ENCODE measurements around the gene FILIP1L. TPM values are rescaled to one million over a fixed set of nuclear protein-coding genes. Genes with fewer than 3 reads are reported as not detected.

FILIP1L gene
- total RNA-seq, 1 donor from 2014 or later, result 33.4 TPM

GRCh38 chr3:99925584-99926230 lies 188.6 kb downstream of the FILIP1L start:
- DNase-seq (ENCODE audit: low read depth), result no peak
- no peak overlapping the region for H3K4me3 ChIP-seq (ENCODE audit: low read depth, low read length)
- no peak for TF ChIP-seq CTCF (conservative IDR thresholded peaks at IDR 0.05; ENCODE audit: low read depth, low read length)

GRCh38 chr3:99923873-99924272 lies 190.4 kb downstream of the FILIP1L start:
- no peak overlapping the region for H3K4me3 ChIP-seq (ENCODE audit: low read depth, low read length)
- no peak for TF ChIP-seq CTCF (conservative IDR thresholded peaks at IDR 0.05; ENCODE audit: low read depth, low read length)
- DNase-seq (ENCODE audit: low read depth), result no peak

GRCh38 chr3:99921986-99922385 lies 192.3 kb downstream of the FILIP1L start:
- TF ChIP-seq CTCF (conservative IDR thresholded peaks at IDR 0.05; ENCODE audit: low read depth, low read length), result no peak
- H3K4me3 ChIP-seq (ENCODE audit: low read depth, low read length), result no peak overlapping the region
- no peak for DNase-seq (ENCODE audit: low read depth)

- TF ChIP-seq CTCF (conservative IDR thresholded peaks at IDR 0.05; ENCODE audit: low read depth, low read length), result no peak
- DNase-seq (ENCODE audit: low read depth), result no peak
- no peak overlapping the region for H3K4me3 ChIP-seq (ENCODE audit: low read depth, low read length)
These were observed 193.0 kb downstream of the FILIP1L start for GRCh38 chr3:99921377-99921695.

GRCh38 chr3:99920481-99921376 lies 193.6 kb downstream of the FILIP1L start:
- TF ChIP-seq CTCF (conservative IDR thresholded peaks at IDR 0.05; ENCODE audit: low read depth, low read length), result no peak
- no peak for DNase-seq (ENCODE audit: low read depth)
- no peak overlapping the region for H3K4me3 ChIP-seq (ENCODE audit: low read depth, low read length)

- DNase-seq (ENCODE audit: low read depth), result no peak
- H3K4me3 ChIP-seq (ENCODE audit: low read depth, low read length), result no peak overlapping the region
- TF ChIP-seq CTCF (conservative IDR thresholded peaks at IDR 0.05; ENCODE audit: low read depth, low read length), result no peak
These were observed 194.6 kb downstream of the FILIP1L start for GRCh38 chr3:99919694-99920093.
